ENCODE measurements around the gene PDIA5. TPM values are rescaled to one million over a fixed set of nuclear protein-coding genes. Genes with fewer than 3 reads are reported as not detected.
A peak's percentile ranks its signal among the peaks of the same experiment; 100 is the strongest.

Gene PDIA5
- total RNA-seq, 1 experiment from 2014 or later: 24.3 TPM

- H2BK5ac ChIP-seq (ENCODE audit: insufficient read length, low read length): no peak overlapping the region
- H2BK20ac ChIP-seq (ENCODE audit: low read depth, low read length, poor library complexity, severe bottlenecking): no peak overlapping the region
- no peak overlapping the region for H3K4me2 ChIP-seq (ENCODE audit: insufficient read depth, insufficient read length, low read length)
- H3K4ac ChIP-seq (ENCODE audit: low read depth, low read length): no peak overlapping the region
- H2BK15ac ChIP-seq (ENCODE audit: low read depth, low read length): no peak overlapping the region
- TF ChIP-seq CTCF (conservative IDR thresholded peaks at IDR 0.05): no peak
- peaks cover 2% of the 10 kb centered on the region for H4K20me1 ChIP-seq (ENCODE audit: control insufficient read depth, insufficient read depth, insufficient read length)
- H3T11ph ChIP-seq (ENCODE audit: low read length): no peak overlapping the region
- H4K8ac ChIP-seq (replicated peaks; ENCODE audit: insufficient read length, low read depth, low read length): no peak overlapping the region
- no peak overlapping the region for H3K14ac ChIP-seq (ENCODE audit: insufficient read depth, low read length)
- no peak overlapping the region for H2BK120ac ChIP-seq (ENCODE audit: low read depth, low read length, poor library complexity, severe bottlenecking)
- no peak overlapping the region for H3K23ac ChIP-seq (ENCODE audit: insufficient read length, low read depth, low read length)
- H3K79me1 ChIP-seq (ENCODE audit: insufficient read depth, low read depth, low read length, poor library complexity, severe bottlenecking): peaks cover 2% of the 10 kb centered on the region
- H3K27me3 Mint-ChIP-seq (ENCODE audit: low read depth): no peaks in the 10 kb centered on the region; the same call in 1 of the 2 replicates
- H3K27ac ChIP-seq (ENCODE audit: insufficient read length, low read depth, low read length): no peak overlapping the region
- no peaks in the 10 kb centered on the region for H3K27me3 ChIP-seq (ENCODE audit: insufficient read depth, low read length)
- no peaks in the 10 kb centered on the region for H3K9me3 ChIP-seq (ENCODE audit: control insufficient read depth, low read depth, low read length)
- H3K4me3 Mint-ChIP-seq: no peak overlapping the region; a peak in 1 of 5 replicates
- DNase-seq: no peak
- peaks cover 17% of the 10 kb centered on the region for H3K4me1 ChIP-seq (ENCODE audit: insufficient read depth, low read length)
- no peak overlapping the region for H3K9ac ChIP-seq (ENCODE audit: extremely low read depth, insufficient read length, low read length)
- H3K36me3 Mint-ChIP-seq (ENCODE audit: insufficient read depth in 1 of 3, low read depth in 3 of 3): peaks cover 0 to 4% (median 0%) of the 10 kb centered on the region in 3 experiments; a peak in 1 of 7 replicates
- no peak overlapping the region for H4K5ac ChIP-seq (ENCODE audit: insufficient read length, low read depth, low read length)
- no peaks in the 10 kb centered on the region for H3K9me3 Mint-ChIP-seq
- no peak overlapping the region for H2BK12ac ChIP-seq (ENCODE audit: insufficient read length, low read depth, low read length)
- H3K4me1 Mint-ChIP-seq: peaks cover 87 to 90% of the 10 kb centered on the region in 2 experiments
- H3K27ac Mint-ChIP-seq: peak overlapping the region in 1 of 3 experiments; percentile 27; a peak in 3 of 7 replicates
- no peak overlapping the region for H3K18ac ChIP-seq (ENCODE audit: insufficient read length, low read depth, low read length)
- H2AK5ac ChIP-seq (ENCODE audit: insufficient read length, low read length): no peak overlapping the region
- WGBS (ENCODE audit: extremely low coverage, insufficient read length, low lambda C conversion rate): no CpG with 5 or more reads among the region's 5 CpGs
- no peaks in the 10 kb centered on the region for H3K23me2 ChIP-seq (ENCODE audit: insufficient read length, low read depth, low read length, poor library complexity, severe bottlenecking)
- H4K91ac ChIP-seq (ENCODE audit: insufficient read length, low read depth, low read length): no peak overlapping the region
- H3K79me2 ChIP-seq (ENCODE audit: insufficient read depth, low read length): peaks cover 14% of the 10 kb centered on the region; the same call in 1 of the 2 replicates
- no peak overlapping the region for H2AFZ ChIP-seq (ENCODE audit: low read length)
- H3K56ac ChIP-seq (ENCODE audit: insufficient read length, low read depth, low read length): no peak overlapping the region
These were observed 19.3 kb downstream of the PDIA5 start for GRCh38 chr3:123085932-123086627.

Data from H9 (cell line).